HepG2 (cell line): Measurements from ENCODE around the gene PDE3A. TPM values are rescaled to one million over a fixed set of nuclear protein-coding genes. Genes with fewer than 3 reads are reported as not detected.

Experiments used
- ATAC-seq: fragments of 200-7000 bp; cut with Tn5 transposase; 3 replicates; pipeline ENCODE4 v1.9.1; 2020; ENCODE audit warnings: mild to moderate bottlenecking, moderate library complexity
- BruUV-seq: library from RNA; stranded (reverse); fragments of 400-500 nt; replicated peaks from 2 replicates; lab custom pipeline; 2021; lab: Mats Ljungman, UMichigan
- CTCF ChIA-PET: fragments of 300-600 bp; formaldehyde crosslinking; extraction: SDS; loops from one replicate; lab custom pipeline; 2021; ENCODE audit warnings: low total read pairs, inconsistent platforms, low intra/inter-chr PET ratio; lab: Yijun Ruan, JAX
- POLR2A ChIA-PET: fragments of 350-600 bp; sonication (Branson Sonifier 250); formaldehyde crosslinking; loops from one replicate; lab custom pipeline; 2020; ENCODE audit warnings: antibody characterized with exemption, inconsistent platforms; lab: Yijun Ruan, JAX
- DNase-seq: peaks from one replicate; pipeline ENCODE4 v3.0.0-alpha.2; 2015; ENCODE audit warnings: low spot score
- FAIRE-seq: peaks from 3 replicates; lab custom pipeline; 2011; peaks lifted over from hg19 to GRCh38; lab: Jason Lieb, UNC
- H2AFZ ChIP-seq: one replicate; pipeline ENCODE4 v1.6.1; 2011; ENCODE audit warnings: low read length, inconsistent platforms
- H3K27ac ChIP-seq: fragments of 300-600 bp; 3 replicates; pipeline ENCODE4 v1.8.0; 2011; ENCODE audit warnings: mixed run types, mild to moderate bottlenecking, mixed read lengths, low read length, inconsistent platforms; ENCODE audit not compliant: insufficient read depth; ENCODE audit errors: extremely low read length
- H3K27me3 ChIP-seq, 2 experiments: fragments of 200-600 bp in 1 of 2; 2 replicates in 1 of 2; 3 replicates in 1 of 2; pipeline versions ENCODE4 v1.6.0 to v1.8.0; 2011; ENCODE audit warnings: low read length in 2 of 2, mild to moderate bottlenecking in 2 of 2, moderate library complexity in 2 of 2, inconsistent platforms in 1 of 2; ENCODE audit not compliant: insufficient read depth in 2 of 2, control insufficient read depth in 1 of 2
- H3K36me3 ChIP-seq, 2 experiments: fragments of 200-600 bp in 1 of 2; replicated peaks in 1 of 2; 2 replicates in 1 of 2; 3 replicates in 1 of 2; pipeline versions ENCODE4 v1.5.1 to v1.8.0; 2011; ENCODE audit warnings: low read length in 2 of 2, inconsistent platforms in 1 of 2; ENCODE audit not compliant: insufficient read depth in 2 of 2, control insufficient read depth in 1 of 2
- H3K4me1 ChIP-seq: 2 replicates; pipeline ENCODE4 v1.5.1; 2012; ENCODE audit warnings: low read length, inconsistent platforms; ENCODE audit not compliant: insufficient read depth
- H3K4me2 ChIP-seq: 2 replicates; pipeline ENCODE4 v1.6.0; 2011; ENCODE audit warnings: low read depth, low read length, inconsistent platforms
- H3K4me3 ChIP-seq, 3 experiments: fragments of 200-600 bp in 1 of 3; sonication (generic), shearing (Covaris generic) in 1 of 3; replicated peaks in 1 of 3; 2 replicates each; pipeline ENCODE4 v1.5.1; 2011 to 2016; ENCODE audit warnings: low read length in 3 of 3, inconsistent platforms in 2 of 3, low read depth in 2 of 3, mild to moderate bottlenecking in 2 of 3, control low read depth in 1 of 3, mixed read lengths in 1 of 3; ENCODE audit not compliant: insufficient read depth in 1 of 3
- H3K79me2 ChIP-seq: one replicate; pipeline ENCODE4 v1.6.1; 2011; ENCODE audit warnings: low read length, inconsistent platforms; ENCODE audit not compliant: insufficient read depth
- H3K9ac ChIP-seq: 2 replicates; pipeline ENCODE4 v1.6.0; 2011; ENCODE audit warnings: mild to moderate bottlenecking, low read depth, low read length, inconsistent platforms; ENCODE audit not compliant: insufficient read depth
- H3K9me3 ChIP-seq: 2 replicates; pipeline ENCODE4 v1.5.1; 2012; ENCODE audit warnings: mild to moderate bottlenecking, low read length
- H4K20me1 ChIP-seq: 2 replicates; pipeline ENCODE4 v1.6.0; 2011; ENCODE audit warnings: inconsistent platforms, mild to moderate bottlenecking, low read length, moderate library complexity; ENCODE audit not compliant: insufficient read depth
- CEBPB ChIP-seq: IDR thresholded peaks from 2 replicates; pipeline ENCODE4 v1.6.1; 2011; ENCODE audit warnings: low read depth, low read length, improper control_type of control experiment, borderline replicate concordance
- ZKSCAN5 ChIP-seq: sonication (generic); formaldehyde crosslinking; IDR thresholded peaks from 2 replicates; pipeline ENCODE4 v1.5.1; 2020; ENCODE audit warnings: mild to moderate bottlenecking, missing genetic modification reagents
- ZNF431 ChIP-seq: sonication (generic); formaldehyde crosslinking; IDR thresholded peaks from 2 replicates; pipeline ENCODE4 v1.9.0; 2022; ENCODE audit warnings: missing genetic modification reagents, low read depth, mild to moderate bottlenecking, borderline replicate concordance
- WGBS: methylation state at CpG from one replicate; pipeline ENCODE4 v1.1.6; 2017; ENCODE audit warnings: low lambda C conversion rate; 5-methylcytosine and 5-hydroxymethylcytosine counted together
- in situ Hi-C: cut with HindIII; loops from 2 replicates; pipeline ENCODE4 v1.10.0; 2017; ENCODE audit warnings: low pct_unique_long_range_greater_than_20kb; ENCODE audit not compliant: extremely low pct_ligation_motif_present
- intact Hi-C: fragments of 100-400 bp; cut with micrococcal nuclease; formaldehyde crosslinking; loops from one replicate; pipeline ENCODE4 v1.10.0; 2022; ENCODE audit not compliant: unreplicated experiment
- polyA plus RNA-seq, 8 experiments: library from polyadenylated mRNA; depleted of rRNA in 3 of 8; stranded (reverse) in 7 of 8; unstranded in 1 of 8; fragments of >200 nt; fragmentation: Illumina TruSeq in 4 of 8; extraction: Trizol in 4 of 8; gene quantifications; 2 replicates each; pipeline versions ENCODE4 v1.2.1 to v1.2.3, GENCODE V29; 2011 to 2016; ENCODE audit warnings: low read depth in 4 of 8, missing spikeins in 1 of 8, mixed read lengths in 1 of 8; ENCODE audit not compliant: insufficient read depth in 1 of 8
- total RNA-seq, 5 experiments: library from RNA; depleted of rRNA; stranded (reverse); fragments of >200 nt; fragmentation: Illumina TruSeq; extraction: Trizol; gene quantifications; 2 replicates each; pipeline ENCODE4 v1.2.3, GENCODE V29; 2016; ENCODE audit warnings: low read depth in 1 of 5
- TF ChIP-seq, protein P1 (sequence below): sonication (generic); formaldehyde crosslinking; IDR thresholded peaks from 2 replicates; pipeline ENCODE4 v1.9.0; 2022; ENCODE audit warnings: missing genetic modification reagents, mild to moderate bottlenecking, borderline replicate concordance

Gene PDE3A
- total and polyA plus RNA-seq, 2 of the 13 experiments (the other 11 are each of a cell fraction or from before 2014, with no cell fraction given) = 0.77 to 1.5 TPM

DNA sequence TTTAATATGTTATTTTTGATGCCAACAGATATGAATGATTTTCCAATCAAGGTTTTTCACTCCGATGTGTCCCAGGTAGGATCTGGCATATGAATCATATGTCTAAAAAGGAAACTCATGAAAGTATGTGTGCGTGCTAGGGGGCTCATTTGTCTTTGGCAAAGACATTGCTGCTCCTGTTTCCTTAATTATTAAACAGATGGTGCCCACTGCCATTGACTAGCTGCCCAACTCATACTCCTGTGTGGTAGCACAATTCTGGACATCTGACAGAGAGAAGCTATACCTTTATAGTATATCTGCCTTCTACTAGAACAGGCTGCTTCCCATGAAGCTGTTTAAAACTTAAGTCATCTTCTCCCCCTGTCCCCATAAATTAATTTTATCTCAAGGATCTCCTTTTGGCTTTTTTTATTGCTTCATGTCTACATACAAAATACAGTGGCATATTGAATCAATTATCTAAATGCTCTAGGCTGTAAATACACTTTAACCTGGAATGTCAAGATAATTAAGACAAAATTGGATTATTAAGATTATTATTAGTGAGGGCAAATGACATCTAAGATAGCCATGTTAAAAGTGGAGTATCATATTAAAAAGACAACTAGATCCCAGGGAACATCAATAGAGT lies 1.4 kb upstream of the PDE3A start:
- no peak for FAIRE-seq
- Histone ChIP-seq H3K9ac (no peak overlapping the region), H3K27ac (no peak overlapping the region), H3K4me1 (no peaks in the 10 kb centered on the region), H4K20me1 (no peaks in the 10 kb centered on the region), H3K9me3 (no peaks in the 10 kb centered on the region), H3K4me3 (no peak overlapping the region), H2AFZ (no peak overlapping the region), H3K27me3 (peaks cover 0 to 26% of the 10 kb centered on the region in 2 experiments; a peak in 2 of 5 replicates), H3K4me2 (no peak overlapping the region), H3K36me3 (no peaks in the 10 kb centered on the region), H3K79me2 (no peaks in the 10 kb centered on the region)
- BruUV-seq = no TSS peak
- CTCF ChIA-PET = no interaction called here
- in situ Hi-C loops = no loop called here
- POLR2A ChIA-PET = no interaction called here
- intact Hi-C loops = no loop called here
- TF ChIP-seq ZNF431 (CRISPR knock-in tag) = no peak
- ATAC-seq = no peak
- WGBS = 2% methylated on average over 2 of the region's 2 CpGs
- no peak for DNase-seq

- ChIA-PET CTCF (no interaction called here), POLR2A (no interaction called here)
- no peak overlapping the region for H3K9ac ChIP-seq
- FAIRE-seq = no peak
- BruUV-seq = no TSS peak
- peaks cover 0 to 26% of the 10 kb centered on the region in 2 experiments; a peak in 2 of 5 replicates for H3K27me3 ChIP-seq
- no peaks in the 10 kb centered on the region for H3K9me3 ChIP-seq
- no peaks in the 10 kb centered on the region for H3K36me3 ChIP-seq
- TF ChIP-seq CEBPB (peak; percentile 40; the same call in 1 of the 2 replicates), ZKSCAN5 (CRISPR knock-in tag) (no peak)
- TF ChIP-seq, protein P1, sequence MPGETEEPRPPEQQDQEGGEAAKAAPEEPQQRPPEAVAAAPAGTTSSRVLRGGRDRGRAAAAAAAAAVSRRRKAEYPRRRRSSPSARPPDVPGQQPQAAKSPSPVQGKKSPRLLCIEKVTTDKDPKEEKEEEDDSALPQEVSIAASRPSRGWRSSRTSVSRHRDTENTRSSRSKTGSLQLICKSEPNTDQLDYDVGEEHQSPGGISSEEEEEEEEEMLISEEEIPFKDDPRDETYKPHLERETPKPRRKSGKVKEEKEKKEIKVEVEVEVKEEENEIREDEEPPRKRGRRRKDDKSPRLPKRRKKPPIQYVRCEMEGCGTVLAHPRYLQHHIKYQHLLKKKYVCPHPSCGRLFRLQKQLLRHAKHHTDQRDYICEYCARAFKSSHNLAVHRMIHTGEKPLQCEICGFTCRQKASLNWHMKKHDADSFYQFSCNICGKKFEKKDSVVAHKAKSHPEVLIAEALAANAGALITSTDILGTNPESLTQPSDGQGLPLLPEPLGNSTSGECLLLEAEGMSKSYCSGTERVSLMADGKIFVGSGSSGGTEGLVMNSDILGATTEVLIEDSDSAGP = no peak
- TF ChIP-seq, all 625 proteins: peak for 1
- DNase-seq (no peak), ATAC-seq (no peak)
- Histone ChIP-seq H3K27ac (no peak overlapping the region), H2AFZ (no peak overlapping the region), H3K4me2 (no peak overlapping the region), H3K4me3 (no peak overlapping the region), H4K20me1 (no peaks in the 10 kb centered on the region), H3K79me2 (no peaks in the 10 kb centered on the region), H3K4me1 (no peaks in the 10 kb centered on the region)
- intact Hi-C loops = no loop called here
- in situ Hi-C loops = no loop called here
- 0% methylated on average over 3 of the region's 3 CpGs for WGBS
Observed at GRCh38 chr12:20367583-20368113, 689 bp upstream of the PDE3A start.
